Nephron (organoid): ENCODE data around the gene BAMBI.
A peak's percentile ranks its signal among the peaks of the same experiment; 100 is the strongest.

Experiments
- H3K27ac Mint-ChIP-seq, 3 experiments: 2 replicates each; pipeline ENCODE4 v1.8.0; 2020; ENCODE audit warnings: mixed read lengths in 3 of 3, mild to moderate bottlenecking in 2 of 3, moderate library complexity in 1 of 3
- H3K27me3 Mint-ChIP-seq: 2 replicates; pipeline ENCODE4 v1.8.0; 2021; ENCODE audit warnings: low read depth, mild to moderate bottlenecking, moderate library complexity, mixed read lengths
- H3K36me3 Mint-ChIP-seq: 2 replicates; pipeline ENCODE4 v1.8.0; 2020; ENCODE audit warnings: low read depth, mixed read lengths
- H3K4me1 Mint-ChIP-seq: 2 replicates; pipeline ENCODE4 v1.8.0; 2020; ENCODE audit warnings: mixed read lengths
- H3K4me3 Mint-ChIP-seq, 3 experiments: 2 replicates each; pipeline ENCODE4 v1.8.0; 2020; ENCODE audit warnings: mild to moderate bottlenecking in 3 of 3, mixed read lengths in 3 of 3, moderate library complexity in 2 of 3
- H3K9me3 Mint-ChIP-seq: 2 replicates; pipeline ENCODE4 v1.8.0; 2020; ENCODE audit warnings: mixed read lengths
- TF ChIP-seq, protein P1 (sequence below), 3 experiments: fragments of 200-600 bp; sonication (generic); IDR thresholded peaks; one replicate each; pipeline ENCODE4 v1.5.0; 2021; ENCODE audit warnings: antibody characterized with exemption in 3 of 3; ENCODE audit not compliant: unreplicated experiment in 3 of 3

The BAMBI gene

GRCh38 chr10:28719789-28720436 lies 42.6 kb downstream of the BAMBI start:
- Mint-ChIP-seq H3K27me3 (peaks cover 57% of the 10 kb centered on the region), H3K36me3 (no peaks in the 10 kb centered on the region), H3K9me3 (no peaks in the 10 kb centered on the region), H3K4me1 (peaks cover 21% of the 10 kb centered on the region), H3K27ac (peak overlapping the region in 2 of 3 experiments; percentile 46 to 53), H3K4me3 (peak overlapping the region in 1 of 3 experiments; percentile 38)
- TF ChIP-seq, protein P1, sequence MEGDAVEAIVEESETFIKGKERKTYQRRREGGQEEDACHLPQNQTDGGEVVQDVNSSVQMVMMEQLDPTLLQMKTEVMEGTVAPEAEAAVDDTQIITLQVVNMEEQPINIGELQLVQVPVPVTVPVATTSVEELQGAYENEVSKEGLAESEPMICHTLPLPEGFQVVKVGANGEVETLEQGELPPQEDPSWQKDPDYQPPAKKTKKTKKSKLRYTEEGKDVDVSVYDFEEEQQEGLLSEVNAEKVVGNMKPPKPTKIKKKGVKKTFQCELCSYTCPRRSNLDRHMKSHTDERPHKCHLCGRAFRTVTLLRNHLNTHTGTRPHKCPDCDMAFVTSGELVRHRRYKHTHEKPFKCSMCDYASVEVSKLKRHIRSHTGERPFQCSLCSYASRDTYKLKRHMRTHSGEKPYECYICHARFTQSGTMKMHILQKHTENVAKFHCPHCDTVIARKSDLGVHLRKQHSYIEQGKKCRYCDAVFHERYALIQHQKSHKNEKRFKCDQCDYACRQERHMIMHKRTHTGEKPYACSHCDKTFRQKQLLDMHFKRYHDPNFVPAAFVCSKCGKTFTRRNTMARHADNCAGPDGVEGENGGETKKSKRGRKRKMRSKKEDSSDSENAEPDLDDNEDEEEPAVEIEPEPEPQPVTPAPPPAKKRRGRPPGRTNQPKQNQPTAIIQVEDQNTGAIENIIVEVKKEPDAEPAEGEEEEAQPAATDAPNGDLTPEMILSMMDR (IDR thresholded peaks at IDR 0.05; ENCODE audit: unreplicated experiment in 3 of 3) = no peak

GRCh38 chr10:28721318-28721951 lies 44.1 kb downstream of the BAMBI start:
- Mint-ChIP-seq H3K27ac (peak overlapping the region; percentile 30 to 71 (median 60)), H3K9me3 (no peaks in the 10 kb centered on the region), H3K36me3 (no peaks in the 10 kb centered on the region), H3K4me1 (peaks cover 14% of the 10 kb centered on the region), H3K4me3 (peak overlapping the region; percentile 82 to 87 (median 85)), H3K27me3 (peaks cover 55% of the 10 kb centered on the region)
- TF ChIP-seq, protein P1 (IDR thresholded peaks at IDR 0.05; ENCODE audit: unreplicated experiment in 3 of 3) = no peak

DNA sequence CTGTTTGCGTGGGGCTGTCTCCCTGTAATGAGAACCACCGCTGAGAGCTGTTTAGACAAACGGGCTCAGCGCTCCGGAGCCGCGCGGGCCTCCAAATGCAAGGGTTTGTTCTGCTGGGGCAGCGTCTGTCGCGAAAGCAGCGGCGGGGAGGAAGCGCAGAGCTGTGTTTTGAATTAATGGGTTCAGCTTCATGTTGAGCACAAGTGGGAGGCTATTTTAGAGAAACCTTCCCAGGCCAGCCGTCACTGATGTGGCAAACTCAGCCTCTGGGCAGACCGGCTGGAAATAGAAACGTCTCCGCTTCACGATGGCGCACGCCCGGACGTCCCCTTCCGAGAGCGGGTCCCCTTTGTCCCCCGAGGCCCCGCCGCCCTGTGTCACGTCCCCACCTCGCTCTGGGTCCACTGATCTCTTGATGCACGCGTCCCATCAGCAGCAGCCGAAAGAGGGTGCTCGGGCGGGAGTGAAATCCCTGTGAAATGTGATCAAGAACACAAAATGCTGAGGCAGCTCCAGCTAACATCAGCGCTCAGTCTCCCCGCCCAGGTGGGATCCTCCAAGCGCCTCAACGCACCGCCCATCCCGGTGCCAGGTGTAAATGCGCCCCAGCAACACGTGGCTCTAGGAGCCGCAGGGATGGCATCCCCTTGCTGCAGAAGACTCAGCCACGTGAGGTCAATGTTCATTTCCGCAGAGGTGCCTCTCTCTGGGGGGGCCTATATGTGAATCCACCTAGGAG lies 44.9 kb downstream of the BAMBI start:
- no peaks in the 10 kb centered on the region for H3K9me3 Mint-ChIP-seq
- peak overlapping the region; percentile 82 to 87 (median 85) for H3K4me3 Mint-ChIP-seq
- TF ChIP-seq, protein P1 (IDR thresholded peaks at IDR 0.05; ENCODE audit: unreplicated experiment in 3 of 3) = no peak
- peak overlapping the region; percentile 22 to 71 (median 60) for H3K27ac Mint-ChIP-seq
- H3K4me1 Mint-ChIP-seq = peaks cover 14% of the 10 kb centered on the region
- peaks cover 52% of the 10 kb centered on the region for H3K27me3 Mint-ChIP-seq
- H3K36me3 Mint-ChIP-seq = no peaks in the 10 kb centered on the region

DNA sequence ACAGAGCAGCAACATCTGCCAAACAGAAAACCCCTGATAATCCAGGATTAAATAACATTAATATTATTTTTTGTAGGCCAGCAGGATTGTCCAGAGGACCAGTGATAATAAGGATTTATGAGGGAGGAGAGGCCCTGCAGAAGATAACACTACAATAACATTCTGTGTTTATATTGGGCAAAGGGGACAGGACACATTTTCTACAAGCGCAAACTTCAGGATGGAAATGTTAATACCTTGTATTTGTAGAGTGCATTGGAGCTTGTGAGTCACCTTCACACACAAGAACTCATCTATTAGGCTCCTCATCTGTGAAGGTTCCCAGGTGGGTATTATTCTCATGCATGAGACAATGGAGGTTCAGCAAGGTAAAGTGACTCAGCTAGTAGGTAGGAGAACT lies 51.0 kb downstream of the BAMBI start:
- Mint-ChIP-seq H3K27me3 (peaks cover 28% of the 10 kb centered on the region), H3K4me3 (no peak overlapping the region), H3K27ac (peak overlapping the region in 1 of 3 experiments; percentile 42), H3K36me3 (no peaks in the 10 kb centered on the region), H3K4me1 (peaks cover 14% of the 10 kb centered on the region), H3K9me3 (peaks cover 6% of the 10 kb centered on the region)
- TF ChIP-seq, protein P1 (IDR thresholded peaks at IDR 0.05; ENCODE audit: unreplicated experiment in 3 of 3) = no peak

DNA sequence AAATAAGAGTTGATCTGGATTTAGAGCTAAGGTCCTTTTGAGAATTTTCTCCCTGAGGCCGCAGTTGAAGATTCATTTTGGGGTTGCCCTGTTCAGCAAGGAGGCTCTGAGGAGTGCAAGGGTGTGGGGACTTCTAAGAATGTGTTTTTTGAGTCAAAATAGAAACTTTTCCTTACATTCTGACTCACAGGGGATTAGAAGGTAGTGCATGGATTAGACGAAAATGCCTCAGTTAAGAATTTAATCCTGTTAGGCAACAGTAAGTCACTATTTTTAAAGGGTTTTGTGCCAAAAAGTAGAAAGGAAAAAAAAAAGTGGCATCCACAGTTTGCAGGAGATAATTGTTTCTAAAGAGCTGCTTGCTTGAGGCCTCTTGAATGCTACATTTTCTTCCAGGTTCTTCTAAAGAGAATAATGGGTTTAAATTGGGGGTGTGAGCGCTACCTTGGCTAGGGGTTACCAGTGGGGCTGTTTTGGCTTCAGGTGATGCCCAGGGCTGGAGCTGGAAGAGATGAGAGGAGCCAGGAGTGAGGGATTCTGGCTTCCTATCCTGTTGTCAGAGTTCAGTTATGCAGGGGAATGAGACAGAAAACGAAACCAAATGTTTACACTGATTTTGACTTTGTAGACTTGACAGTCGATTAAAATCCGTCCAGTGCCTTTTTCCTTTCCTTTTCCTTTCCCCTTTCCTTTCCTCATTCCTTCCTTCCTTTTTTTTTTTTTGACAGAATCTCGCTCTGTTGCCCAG lies 52.9 kb downstream of the BAMBI start:
- H3K27me3 Mint-ChIP-seq = peaks cover 16% of the 10 kb centered on the region
- H3K36me3 Mint-ChIP-seq = no peaks in the 10 kb centered on the region
- H3K27ac Mint-ChIP-seq = peak overlapping the region in 1 of 3 experiments; percentile 70

More for the DNA sequence above, 52.9 kb downstream of the BAMBI start:
- Mint-ChIP-seq H3K9me3 (peaks cover 13% of the 10 kb centered on the region), H3K4me3 (no peak overlapping the region), H3K4me1 (peaks cover 14% of the 10 kb centered on the region)
- TF ChIP-seq, protein P1 (IDR thresholded peaks at IDR 0.05; ENCODE audit: unreplicated experiment in 3 of 3) = no peak
